ENCODE results near the gene SLC2A13. TPM values are rescaled to one million over a fixed set of nuclear protein-coding genes. Genes with fewer than 3 reads are reported as not detected.
A peak's percentile ranks its signal among the peaks of the same experiment; 100 is the strongest.

SLC2A13 gene
- total RNA-seq, result 10 to 100 TPM in 3 of 4 donors, 1 to 10 TPM in 1; 9.2 to 15.2 (median 13.9) TPM

GRCh38 chr12:40105515-40106201, at the start of gene SLC2A13:
SLC2A13 (minus strand) TSS chr12:40106081; CDS start chr12:40105808, 273 bp downstream.
- no peak for TF ChIP-seq POLR2A (IDR thresholded peaks at IDR 0.05)
- no peak for TF ChIP-seq CTCF (IDR thresholded peaks at IDR 0.05)
- peak within 1 kb of the TSS; percentile 88 for H3K4me3 ChIP-seq (ENCODE audit: low read depth, poor library complexity, severe bottlenecking)
- 0 to 1% methylated on average over 44 to 63 of the region's 97 CpGs for WGBS, 2 donors
- intact Hi-C loops (cut with DNase I; ENCODE audit: low total_unique reads), result loop anchor here (5.0 to 10.0 kb wide), 2 partner anchors 91 to 343 kb away; no protein-coding TSS in a partner anchor
- peak; percentile 63 to 93 for DNase-seq (ENCODE audit: low spot score in 2 of 2)

GRCh38 chr12:40154381-40154780, 48.5 kb upstream of the SLC2A13 start:
- intact Hi-C loops (cut with DNase I; ENCODE audit: low total_unique reads), result loop anchor here (10.0 kb wide), 1 partner anchor 160 kb away; no protein-coding TSS in a partner anchor

GRCh38 chr12:40153432-40153831, 47.6 kb upstream of the SLC2A13 start:
- TF ChIP-seq POLR2A (IDR thresholded peaks at IDR 0.05), result no peak
- no peak for TF ChIP-seq CTCF (IDR thresholded peaks at IDR 0.05)
- DNase-seq (ENCODE audit: low spot score in 2 of 2), result no peak
- H3K4me3 ChIP-seq (ENCODE audit: low read depth, poor library complexity, severe bottlenecking), result no peak overlapping the region
- intact Hi-C loops (cut with DNase I; ENCODE audit: low total_unique reads), result loop anchor here (10.0 kb wide), 1 partner anchor 161 kb away; no protein-coding TSS in a partner anchor

More at GRCh38 chr12:40154381-40154780, 48.5 kb upstream of the SLC2A13 start:
- TF ChIP-seq CTCF (IDR thresholded peaks at IDR 0.05) (no peak), POLR2A (IDR thresholded peaks at IDR 0.05) (no peak)
- H3K4me3 ChIP-seq (ENCODE audit: low read depth, poor library complexity, severe bottlenecking), result no peak overlapping the region
- 86 to 89% methylated on average over 4 of the region's 4 CpGs for WGBS, 2 donors
- DNase-seq (ENCODE audit: low spot score in 2 of 2), result no peak

- intact Hi-C loops (cut with DNase I; ENCODE audit: low total_unique reads), result loop anchor here (10.0 kb wide), 1 partner anchor 162 kb away; no protein-coding TSS in a partner anchor
- peak; percentile 52 to 88 for DNase-seq (ENCODE audit: low spot score in 2 of 2)
- no peak overlapping the region for H3K4me3 ChIP-seq (ENCODE audit: low read depth, poor library complexity, severe bottlenecking)
- TF ChIP-seq POLR2A (IDR thresholded peaks at IDR 0.05), result no peak
- no peak for TF ChIP-seq CTCF (IDR thresholded peaks at IDR 0.05)
- WGBS, 2 donors, result 40% methylated on average over 4 of the region's 4 CpGs
These were observed 47.0 kb upstream of the SLC2A13 start for GRCh38 chr12:40152783-40153383.

- WGBS, 2 donors, result 67 to 75% methylated on average over 1 of the region's 1 CpG
- no peak overlapping the region for H3K4me3 ChIP-seq (ENCODE audit: low read depth, poor library complexity, severe bottlenecking)
- intact Hi-C loops (cut with DNase I; ENCODE audit: low total_unique reads), result loop anchor here (10.0 kb wide), 1 partner anchor 165 kb away; no protein-coding TSS in a partner anchor
- no peak for TF ChIP-seq POLR2A (IDR thresholded peaks at IDR 0.05)
- no peak for TF ChIP-seq CTCF (IDR thresholded peaks at IDR 0.05)
- DNase-seq (ENCODE audit: low spot score in 2 of 2), result no peak
These were observed 43.9 kb upstream of the SLC2A13 start for GRCh38 chr12:40149673-40150260.

Data from lower leg skin (tissue), 4 donors.